ENCODE data around the gene SMIM33.
"Not testable (repeated sequence)": the region's sequence is repeated elsewhere in the genome, so short reads cannot be mapped to it uniquely, and the experiment has no call there.

Gene SMIM33

GRCh38 chr5:139512786-139513390, 42.1 kb downstream of the SMIM33 start:
- Histone ChIP-seq H3K9me3 (peaks cover 9% of the 10 kb centered on the region), H3K9ac (no peak overlapping the region), H4K20me1 (no peaks in the 10 kb centered on the region), H3K27me3 (no peaks in the 10 kb centered on the region), H3K4me3 (0 out of 2 replicates have a peak overlapping the region, but pooled peaks have one; percentile 28), H3K4me1 (peaks cover 73% of the 10 kb centered on the region), H3K4me2 (peak overlapping the region; percentile 86), H3K36me3 (no peaks in the 10 kb centered on the region), H3K27ac (peak overlapping the region; percentile 55)
- TF ChIP-seq Cebpa-rat (IDR thresholded peaks at IDR 0.05): no peak

- not testable (repeated sequence) for H3K4me3 ChIP-seq, H3K36me3 ChIP-seq, H4K20me1 ChIP-seq, H3K27me3 ChIP-seq, H3K9me3 ChIP-seq, H3K9ac ChIP-seq
- Histone ChIP-seq H3K4me2 (peak overlapping the region; percentile 86), H3K4me1 (peaks cover 71% of the 10 kb centered on the region), H3K27ac (peak overlapping the region; percentile 24; the same call in 1 of the 2 replicates)
These were observed 42.6 kb downstream of the SMIM33 start for GRCh38 chr5:139513434-139513833.

DNA sequence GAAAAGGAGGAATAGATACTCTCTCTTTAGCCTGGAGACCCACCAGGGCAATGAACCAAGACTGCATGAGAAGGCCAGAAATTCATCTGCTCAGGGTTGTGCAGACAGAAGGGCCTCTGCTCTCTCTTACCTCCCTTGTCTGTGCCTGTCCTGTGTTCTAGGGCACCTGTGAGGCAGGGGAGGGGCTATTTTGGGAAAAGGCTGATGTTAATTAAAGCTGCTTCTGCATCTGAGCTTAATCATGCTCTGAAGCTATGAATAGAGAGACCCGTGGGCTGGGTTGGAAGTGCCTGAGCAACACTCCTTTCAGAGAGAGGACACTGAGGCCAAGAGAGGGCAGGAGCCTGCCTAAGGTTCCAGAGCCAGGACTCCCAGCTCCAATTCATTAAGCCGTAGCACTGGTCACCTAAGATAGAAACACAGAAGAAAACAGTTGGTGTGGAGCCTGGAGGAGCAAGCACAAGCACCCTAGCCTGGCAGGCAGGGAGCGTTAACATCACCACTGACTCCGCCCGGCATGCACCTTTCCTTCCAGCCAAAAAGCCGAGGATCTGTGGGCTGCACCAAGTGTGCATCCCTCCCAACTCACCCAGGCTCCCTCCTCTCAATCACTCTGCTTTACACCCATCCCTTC, 43.2 kb downstream of the SMIM33 start:
- no peak for TF ChIP-seq Cebpa-rat (IDR thresholded peaks at IDR 0.05)
- Histone ChIP-seq H3K27me3 (no peaks in the 10 kb centered on the region), H3K4me1 (peaks cover 72% of the 10 kb centered on the region), H3K9me3 (peaks cover 9% of the 10 kb centered on the region), H4K20me1 (no peaks in the 10 kb centered on the region), H3K9ac (no peak overlapping the region), H3K27ac (no peak overlapping the region), H3K4me2 (peak overlapping the region; percentile 86), H3K4me3 (no peak overlapping the region), H3K36me3 (no peaks in the 10 kb centered on the region)

GRCh38 chr5:139514486-139514856, 43.7 kb downstream of the SMIM33 start:
- TF ChIP-seq Cebpa-rat (IDR thresholded peaks at IDR 0.05): no peak
- H3K4me2 ChIP-seq: peak overlapping the region; percentile 86
- H4K20me1 ChIP-seq: no peaks in the 10 kb centered on the region
- H3K36me3 ChIP-seq: no peaks in the 10 kb centered on the region
- H3K4me1 ChIP-seq: peaks cover 72% of the 10 kb centered on the region
- H3K4me3 ChIP-seq: no peak overlapping the region
- no peaks in the 10 kb centered on the region for H3K27me3 ChIP-seq
- peaks cover 9% of the 10 kb centered on the region for H3K9me3 ChIP-seq
- no peak overlapping the region for H3K27ac ChIP-seq
- H3K9ac ChIP-seq: no peak overlapping the region

DNA sequence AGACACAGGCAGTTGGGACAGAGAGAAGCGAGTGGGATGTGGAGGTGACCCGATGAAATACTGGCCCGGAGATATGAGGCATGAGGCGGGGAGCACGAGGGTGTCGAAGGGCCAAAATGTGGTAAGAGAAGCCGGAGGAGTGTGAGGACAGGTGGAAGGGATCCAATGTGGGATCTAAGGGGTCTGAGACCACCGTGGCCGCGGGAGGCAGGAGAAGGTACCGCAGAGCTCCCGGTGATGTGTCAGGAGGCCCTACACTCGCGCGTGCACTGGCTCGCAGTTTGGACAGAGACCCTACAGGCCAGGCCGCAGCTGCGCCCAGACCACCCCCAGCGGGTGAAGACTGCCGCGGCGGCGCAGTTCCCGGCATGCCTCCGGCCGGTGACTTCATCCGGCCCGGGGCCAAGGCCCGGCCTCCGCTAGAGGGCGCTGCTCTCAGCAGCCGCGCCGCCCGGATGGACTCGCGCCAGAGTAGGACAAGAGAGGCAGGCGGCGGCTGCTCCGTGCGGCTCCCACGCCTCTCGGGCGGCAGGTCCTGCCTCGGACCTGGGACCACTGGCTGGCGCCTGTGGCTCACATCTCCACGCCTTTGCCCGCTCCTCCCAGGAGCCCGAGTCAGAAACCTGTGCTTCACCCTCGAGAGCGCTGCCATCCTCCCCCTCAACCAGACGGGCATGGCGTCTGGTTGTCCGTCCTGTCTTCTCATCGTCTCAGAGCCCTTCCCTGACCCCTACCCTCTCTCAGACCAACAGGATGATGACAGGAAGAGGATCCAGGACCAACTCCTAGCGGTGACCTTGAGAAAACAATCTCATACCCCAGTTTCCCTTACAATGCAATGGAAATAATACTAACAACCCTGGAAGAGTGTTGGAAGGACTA, 47.1 kb downstream of the SMIM33 start:
- H3K4me1 ChIP-seq: peaks cover 78% of the 10 kb centered on the region
- H3K4me2 ChIP-seq: peak overlapping the region; percentile 89
- no peaks in the 10 kb centered on the region for H4K20me1 ChIP-seq
- TF ChIP-seq Cebpa-rat (IDR thresholded peaks at IDR 0.05): no peak
- peak overlapping the region; percentile 74 for H3K27ac ChIP-seq
- H3K9me3 ChIP-seq: no peaks in the 10 kb centered on the region
- H3K27me3 ChIP-seq: no peaks in the 10 kb centered on the region
- H3K9ac ChIP-seq: peak overlapping the region; percentile 78
- peak overlapping the region; percentile 63 for H3K4me3 ChIP-seq
- no peaks in the 10 kb centered on the region for H3K36me3 ChIP-seq
